Astrocyte (in vitro differentiated cells and primary cell): ENCODE results near the gene DCTN5. TPM values are rescaled to one million over a fixed set of nuclear protein-coding genes. Genes with fewer than 3 reads are reported as not detected.

Experiments used
- DNase-seq: peaks from one replicate; pipeline ENCODE4 v3.0.0-alpha.2; 2010; ENCODE audit warnings: low read depth
- FAIRE-seq: peaks from 2 replicates; lab custom pipeline; 2011; peaks lifted over from hg19 to GRCh38; lab: Jason Lieb, UNC
- H2AFZ ChIP-seq: 2 replicates; pipeline ENCODE4 v1.6.0; 2012; ENCODE audit warnings: low read depth, low read length, inconsistent platforms
- H3K27ac ChIP-seq: 2 replicates; pipeline ENCODE4 v1.5.1; 2011; ENCODE audit warnings: low read depth, low read length, inconsistent platforms
- H3K27me3 ChIP-seq: 2 replicates; pipeline ENCODE4 v1.6.0; 2011; ENCODE audit warnings: low read length, inconsistent platforms; ENCODE audit not compliant: insufficient read depth
- H3K36me3 ChIP-seq: 2 replicates; pipeline ENCODE4 v1.5.1; 2011; ENCODE audit warnings: low read length, inconsistent platforms; ENCODE audit not compliant: insufficient read depth
- H3K4me1 ChIP-seq: 2 replicates; pipeline ENCODE4 v1.5.1; 2011; ENCODE audit warnings: low read length, inconsistent platforms; ENCODE audit not compliant: insufficient read depth
- H3K4me2 ChIP-seq: 2 replicates; pipeline ENCODE4 v1.6.0; 2012; ENCODE audit warnings: low read length, inconsistent platforms
- H3K4me3 ChIP-seq: 2 replicates; pipeline ENCODE4 v1.5.1; 2011; ENCODE audit warnings: low read depth, mild to moderate bottlenecking, low read length, inconsistent platforms; ENCODE audit not compliant: insufficient read depth
- H3K79me2 ChIP-seq: 2 replicates; pipeline ENCODE4 v1.6.0; 2012; ENCODE audit warnings: mild to moderate bottlenecking, low read length, inconsistent platforms; ENCODE audit not compliant: insufficient read depth
- H3K9ac ChIP-seq: 2 replicates; pipeline ENCODE4 v1.6.0; 2012; ENCODE audit warnings: mild to moderate bottlenecking, low read length, inconsistent platforms
- H3K9me3 ChIP-seq: 2 replicates; pipeline ENCODE4 v1.5.1; 2012; ENCODE audit warnings: low read depth, mild to moderate bottlenecking, low read length, inconsistent platforms; ENCODE audit not compliant: insufficient read depth
- H4K20me1 ChIP-seq: 2 replicates; pipeline ENCODE4 v1.6.0; 2012; ENCODE audit warnings: low read length, inconsistent platforms; ENCODE audit not compliant: insufficient read depth
- H3K27ac Mint-ChIP-seq: one replicate; pipeline ENCODE4 v1.8.0; 2021; ENCODE audit warnings: mild to moderate bottlenecking, mixed read lengths; ENCODE audit not compliant: unreplicated experiment
- H3K27me3 Mint-ChIP-seq: one replicate; pipeline ENCODE4 v1.8.0; 2021; ENCODE audit warnings: low read depth, mixed read lengths; ENCODE audit not compliant: unreplicated experiment
- H3K36me3 Mint-ChIP-seq: one replicate; pipeline ENCODE4 v1.8.0; 2021; ENCODE audit warnings: low read depth, mixed read lengths; ENCODE audit not compliant: unreplicated experiment
- H3K4me1 Mint-ChIP-seq: one replicate; pipeline ENCODE4 v1.8.0; 2021; ENCODE audit warnings: low read depth, mixed read lengths; ENCODE audit not compliant: unreplicated experiment
- H3K4me3 Mint-ChIP-seq: one replicate; pipeline ENCODE4 v1.8.0; 2021; ENCODE audit warnings: mild to moderate bottlenecking, moderate library complexity, mixed read lengths; ENCODE audit not compliant: unreplicated experiment
- H3K9me3 Mint-ChIP-seq: one replicate; pipeline ENCODE4 v1.8.0; 2021; ENCODE audit warnings: mild to moderate bottlenecking, mixed read lengths; ENCODE audit not compliant: unreplicated experiment
- CTCF ChIP-seq: IDR thresholded peaks from 2 replicates; pipeline ENCODE4 v1.5.1; 2011; ENCODE audit warnings: low read depth, mild to moderate bottlenecking, inconsistent platforms, low read length, moderate library complexity; ENCODE audit not compliant: insufficient read depth
- EZH2 ChIP-seq: IDR thresholded peaks from 2 replicates; pipeline ENCODE4 v1.6.1; 2012; ENCODE audit warnings: mild to moderate bottlenecking, low read length, inconsistent platforms; ENCODE audit not compliant: insufficient read depth
- total RNA-seq: library from RNA; stranded (reverse); gene quantifications from 2 replicates; pipeline ENCODE4 v1.2.1, GENCODE V29; 2021

DCTN5 gene
- total RNA-seq, 1 donor from 2014 or later = 117 TPM

- H3K9me3 ChIP-seq = no peaks in the 10 kb centered on the region
- H2AFZ ChIP-seq = no peak overlapping the region
- Mint-ChIP-seq H3K4me3 (no peak overlapping the region), H3K27me3 (no peaks in the 10 kb centered on the region), H3K27ac (no peak overlapping the region), H3K9me3 (no peaks in the 10 kb centered on the region), H3K36me3 (peaks cover 21% of the 10 kb centered on the region), H3K4me1 (no peaks in the 10 kb centered on the region)
- FAIRE-seq = no peak
- TF ChIP-seq EZH2 (no peak), CTCF (no peak)
- H3K27me3 ChIP-seq = no peaks in the 10 kb centered on the region
- DNase-seq = no peak
- no peaks in the 10 kb centered on the region for H3K4me1 ChIP-seq
- no peak overlapping the region for H3K4me2 ChIP-seq
- H3K79me2 ChIP-seq = peaks cover 17% of the 10 kb centered on the region
- no peak overlapping the region for H3K27ac ChIP-seq
- peaks cover 56% of the 10 kb centered on the region for H3K36me3 ChIP-seq
- no peak overlapping the region for H3K9ac ChIP-seq
- no peak overlapping the region for H3K4me3 ChIP-seq
- H4K20me1 ChIP-seq = peaks cover 17% of the 10 kb centered on the region
Observed at GRCh38 chr16:23689442-23690187, 48.3 kb downstream of the DCTN5 start.

- H3K27ac ChIP-seq = no peak overlapping the region
- no peak for TF ChIP-seq EZH2
- no peak for TF ChIP-seq CTCF
- peaks cover 17% of the 10 kb centered on the region for H4K20me1 ChIP-seq
- H3K9ac ChIP-seq = no peak overlapping the region
- no peaks in the 10 kb centered on the region for H3K27me3 ChIP-seq
- no peaks in the 10 kb centered on the region for H3K9me3 Mint-ChIP-seq
- DNase-seq = no peak
- FAIRE-seq = no peak
- no peak overlapping the region for H2AFZ ChIP-seq
- H3K27ac Mint-ChIP-seq = no peak overlapping the region
- no peak overlapping the region for H3K4me2 ChIP-seq
- H3K36me3 Mint-ChIP-seq = peaks cover 21% of the 10 kb centered on the region
- H3K9me3 ChIP-seq = no peaks in the 10 kb centered on the region
- no peak overlapping the region for H3K4me3 Mint-ChIP-seq
- no peaks in the 10 kb centered on the region for H3K4me1 ChIP-seq
- no peaks in the 10 kb centered on the region for H3K27me3 Mint-ChIP-seq
- peaks cover 49% of the 10 kb centered on the region for H3K36me3 ChIP-seq
- no peak overlapping the region for H3K4me3 ChIP-seq
- peaks cover 8% of the 10 kb centered on the region for H3K79me2 ChIP-seq
- H3K4me1 Mint-ChIP-seq = no peaks in the 10 kb centered on the region
Observed at GRCh38 chr16:23690771-23691482, 49.7 kb downstream of the DCTN5 start.
